Glutamatergic neuron (in vitro differentiated cells): ENCODE results near the gene INAFM2. TPM values are rescaled to one million over a fixed set of nuclear protein-coding genes. Genes with fewer than 3 reads are reported as not detected.
A peak's percentile ranks its signal among the peaks of the same experiment; 100 is the strongest.

Source experiments
- DNase-seq: peaks from one replicate; pipeline ENCODE4 v3.0.0; 2022
- H3K27ac Mint-ChIP-seq: one replicate; pipeline ENCODE4 v1.8.0; 2020; ENCODE audit warnings: mild to moderate bottlenecking, mixed read lengths, inconsistent platforms; ENCODE audit not compliant: unreplicated experiment
- H3K27me3 Mint-ChIP-seq: one replicate; pipeline ENCODE4 v1.8.0; 2020; ENCODE audit warnings: mild to moderate bottlenecking, moderate library complexity, mixed read lengths, inconsistent platforms; ENCODE audit not compliant: unreplicated experiment
- H3K36me3 Mint-ChIP-seq: one replicate; pipeline ENCODE4 v1.8.0; 2020; ENCODE audit warnings: mild to moderate bottlenecking, mixed read lengths, inconsistent platforms; ENCODE audit not compliant: unreplicated experiment
- H3K4me1 Mint-ChIP-seq: one replicate; pipeline ENCODE4 v1.8.0; 2020; ENCODE audit warnings: mild to moderate bottlenecking, low read depth, mixed read lengths, inconsistent platforms; ENCODE audit not compliant: unreplicated experiment
- H3K4me3 Mint-ChIP-seq: one replicate; pipeline ENCODE4 v1.8.0; 2020; ENCODE audit warnings: mild to moderate bottlenecking, mixed read lengths, inconsistent platforms; ENCODE audit not compliant: unreplicated experiment
- H3K9me3 Mint-ChIP-seq: one replicate; pipeline ENCODE4 v1.8.0; 2020; ENCODE audit warnings: mild to moderate bottlenecking, moderate library complexity, mixed read lengths, inconsistent platforms; ENCODE audit not compliant: unreplicated experiment
- CTCF ChIP-seq: fragments of 200-600 bp; sonication (generic); IDR thresholded peaks from one replicate; pipeline ENCODE4 v1.5.0; 2021; ENCODE audit not compliant: partially characterized antibody, unreplicated experiment
- total RNA-seq: library from RNA; stranded (reverse); fragmentation: NEBNext Ultra II Directional; extraction: Animal tissue kit (Norgen Biotek cat#: 25700); gene quantifications from one replicate; pipeline ENCODE4 v1.2.1, GENCODE V29; 2021; ENCODE audit not compliant: unreplicated experiment

The INAFM2 gene
- total RNA-seq, 1 donor from 2014 or later, result 15.9 TPM

- H3K4me1 Mint-ChIP-seq, result peaks cover 34% of the 10 kb centered on the region
- no peak overlapping the region for H3K27ac Mint-ChIP-seq
- DNase-seq, result no peak
- TF ChIP-seq CTCF, result no peak
- H3K4me3 Mint-ChIP-seq, result no peak overlapping the region
- peaks cover 8% of the 10 kb centered on the region for H3K9me3 Mint-ChIP-seq
- H3K27me3 Mint-ChIP-seq, result peaks cover 15% of the 10 kb centered on the region
- no peaks in the 10 kb centered on the region for H3K36me3 Mint-ChIP-seq
Measured at GRCh38 chr15:40352281-40352901, 28.9 kb downstream of the INAFM2 start.

GRCh38 chr15:40353697-40354096 lies 30.2 kb downstream of the INAFM2 start:
- no peak for DNase-seq
- Mint-ChIP-seq H3K27me3 (peaks cover 13% of the 10 kb centered on the region), H3K27ac (peak overlapping the region; percentile 94), H3K36me3 (no peaks in the 10 kb centered on the region), H3K4me1 (peaks cover 36% of the 10 kb centered on the region), H3K4me3 (peak overlapping the region; percentile 67), H3K9me3 (peaks cover 8% of the 10 kb centered on the region)
- no peak for TF ChIP-seq CTCF

GRCh38 chr15:40354408-40355171 lies 31.1 kb downstream of the INAFM2 start:
- DNase-seq, result peak; percentile 81

GRCh38 chr15:40355976-40356585 lies 32.6 kb downstream of the INAFM2 start:
- Mint-ChIP-seq H3K4me3 (no peak overlapping the region), H3K36me3 (no peaks in the 10 kb centered on the region), H3K27me3 (peaks cover 18% of the 10 kb centered on the region), H3K27ac (peak overlapping the region; percentile 52), H3K4me1 (peaks cover 49% of the 10 kb centered on the region), H3K9me3 (peaks cover 11% of the 10 kb centered on the region)
- no peak for DNase-seq
- no peak for TF ChIP-seq CTCF

More at GRCh38 chr15:40354408-40355171, 31.1 kb downstream of the INAFM2 start:
- peak overlapping the region; percentile 67 for H3K4me3 Mint-ChIP-seq
- H3K27ac Mint-ChIP-seq, result peak overlapping the region; percentile 94
- peak; percentile 49 for TF ChIP-seq CTCF
- peaks cover 17% of the 10 kb centered on the region for H3K27me3 Mint-ChIP-seq
- peaks cover 11% of the 10 kb centered on the region for H3K9me3 Mint-ChIP-seq
- H3K36me3 Mint-ChIP-seq, result no peaks in the 10 kb centered on the region
- H3K4me1 Mint-ChIP-seq, result peaks cover 44% of the 10 kb centered on the region
